ENCODE data around the gene SERTAD2.

The SERTAD2 gene

DNA sequence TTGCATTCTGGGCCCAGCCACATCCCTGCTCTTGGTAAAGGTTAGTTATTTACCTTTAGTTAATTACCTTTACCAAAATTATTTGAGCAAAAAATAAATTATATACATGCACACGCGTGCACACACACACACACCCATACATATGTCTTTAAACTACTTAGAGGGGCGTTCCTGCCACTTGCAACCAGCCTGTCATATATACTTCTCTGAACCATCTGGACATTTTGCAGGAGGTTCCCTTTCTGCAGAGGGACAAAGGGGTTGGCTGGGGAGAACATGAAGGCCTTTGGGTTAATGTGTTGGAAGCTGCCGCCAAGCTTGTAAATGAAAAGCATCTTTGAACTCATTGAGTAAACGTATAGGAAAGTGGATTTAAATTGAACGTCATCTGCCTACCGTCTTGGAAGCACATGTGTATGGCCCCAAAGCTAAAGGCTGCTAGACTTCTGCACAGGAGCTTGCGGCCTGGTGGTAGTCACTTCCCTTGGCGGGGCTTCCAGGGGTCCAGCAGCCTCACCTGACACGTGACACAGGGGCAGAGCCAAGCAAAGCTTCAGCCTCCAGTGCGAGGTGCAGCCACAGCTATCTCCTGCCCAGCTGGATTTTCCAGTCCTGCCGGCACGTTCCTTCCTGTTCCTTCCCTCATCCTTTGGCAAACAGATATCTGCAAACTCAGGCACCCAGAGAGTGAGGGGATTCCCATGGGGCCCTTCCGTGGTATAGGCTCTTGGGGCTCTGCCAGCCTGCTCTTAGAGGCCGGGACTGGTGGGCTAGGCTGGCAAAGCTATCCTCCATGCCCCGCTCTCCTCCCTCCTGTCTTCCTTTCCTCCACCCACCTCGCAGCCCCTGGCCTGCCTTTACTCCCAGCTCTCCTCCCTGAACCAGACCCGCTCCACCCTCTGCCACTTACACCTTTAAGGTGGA is 46.1 kb downstream of the SERTAD2 start:
- no peak overlapping the region for H3K4me3 ChIP-seq (ENCODE audit: low read length)
- no peak for TF ChIP-seq ZNF274 (IDR thresholded peaks at IDR 0.05; ENCODE audit: low read depth, low read length)

DNA sequence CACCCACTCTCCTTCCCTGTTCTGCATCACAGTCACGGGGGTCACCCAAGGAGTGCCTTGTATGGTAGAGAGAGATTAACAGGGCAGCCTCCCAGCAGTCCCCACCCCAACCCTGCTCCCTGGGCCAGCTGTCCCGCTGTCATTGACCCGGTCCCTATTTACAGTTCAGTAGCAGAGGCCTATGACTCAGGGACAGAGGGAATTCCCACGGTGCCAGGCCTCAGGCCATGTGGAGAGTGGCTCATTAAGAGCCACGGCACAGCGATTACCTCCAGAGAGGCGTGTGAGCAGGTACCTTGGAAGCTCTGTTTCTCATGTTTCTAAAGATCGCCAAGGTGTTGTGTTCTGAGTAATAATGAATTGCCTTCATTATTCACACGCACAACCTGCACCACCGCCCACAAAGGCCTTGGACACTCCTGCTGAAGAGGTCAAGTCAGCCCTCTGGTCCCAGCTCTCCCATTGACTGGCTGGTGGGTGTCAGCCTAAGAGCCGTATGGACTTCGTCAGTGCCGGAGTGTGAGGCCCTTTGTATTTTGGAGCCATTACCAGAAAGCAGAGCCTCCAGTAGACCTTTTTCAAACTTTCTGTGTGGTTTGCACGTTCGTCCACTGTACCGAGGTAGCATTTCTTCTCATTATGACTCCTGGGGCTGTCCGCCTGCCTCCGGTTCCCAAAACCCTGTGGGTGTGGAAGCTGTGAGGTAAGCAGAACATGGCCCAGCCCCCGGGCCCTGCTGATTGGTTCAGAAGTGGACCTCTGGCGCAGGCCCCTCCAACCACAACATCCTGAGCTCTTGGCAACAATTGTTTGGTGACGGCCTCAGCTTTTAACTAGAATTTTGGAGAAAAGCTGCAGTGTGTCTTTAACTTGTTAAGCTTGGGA is 47.0 kb downstream of the SERTAD2 start:
- peak overlapping the region; percentile 40; the same call in 1 of the 2 replicates for H3K4me3 ChIP-seq (ENCODE audit: low read length)
- TF ChIP-seq ZNF274 (IDR thresholded peaks at IDR 0.05; ENCODE audit: low read depth, low read length), result no peak

DNA sequence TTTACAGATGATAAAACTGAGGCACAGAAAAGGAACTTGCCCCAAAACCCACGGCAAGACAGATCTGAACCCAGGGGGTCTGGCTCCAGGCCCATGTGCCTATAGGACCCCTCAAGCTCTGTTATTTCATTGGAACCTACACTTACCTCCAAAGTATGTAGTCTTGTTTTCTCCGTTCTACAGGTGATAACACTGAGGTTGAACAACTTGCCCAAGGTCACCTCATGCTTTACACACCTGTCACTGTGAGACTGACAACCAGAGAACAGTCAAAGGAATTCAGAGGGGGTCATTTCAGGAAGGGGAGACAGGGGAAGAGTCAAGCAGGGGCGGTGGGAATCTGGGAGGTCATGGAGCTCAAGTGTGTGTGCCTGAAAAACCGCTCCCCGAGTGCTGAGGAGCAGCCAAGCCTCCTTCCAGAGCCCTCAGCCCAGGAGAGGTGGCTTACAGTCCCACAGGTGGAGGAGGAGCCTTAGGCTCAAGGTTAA is 47.7 kb downstream of the SERTAD2 start:
- TF ChIP-seq ZNF274 (IDR thresholded peaks at IDR 0.05; ENCODE audit: low read depth, low read length), result no peak
- H3K4me3 ChIP-seq (ENCODE audit: low read length), result no peak overlapping the region; the same call in 1 of the 2 replicates

DNA sequence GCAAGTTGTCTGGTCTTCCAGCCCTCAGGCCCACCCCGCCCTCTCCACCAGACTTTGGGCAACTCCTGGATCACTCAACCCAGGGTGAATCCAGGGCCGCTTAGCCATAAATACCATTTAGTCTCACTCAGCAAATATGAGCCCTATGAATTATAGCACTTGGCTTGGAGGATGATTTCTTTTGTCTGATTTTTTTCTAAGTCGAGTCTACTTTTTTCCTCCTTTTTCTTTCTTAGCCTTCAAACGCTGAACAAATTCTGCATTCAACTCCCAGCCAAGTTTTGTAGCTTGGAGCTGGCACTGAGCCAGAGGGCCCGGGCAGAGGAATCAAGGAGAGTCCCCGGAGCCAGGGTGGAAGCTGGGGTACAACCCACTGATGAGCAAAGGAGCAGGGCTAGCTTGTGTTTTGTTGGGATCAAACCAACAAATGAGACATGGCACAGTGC is 48.7 kb downstream of the SERTAD2 start:
- H3K4me3 ChIP-seq (ENCODE audit: low read length), result no peak overlapping the region
- TF ChIP-seq ZNF274 (IDR thresholded peaks at IDR 0.05; ENCODE audit: low read depth, low read length), result no peak

DNA sequence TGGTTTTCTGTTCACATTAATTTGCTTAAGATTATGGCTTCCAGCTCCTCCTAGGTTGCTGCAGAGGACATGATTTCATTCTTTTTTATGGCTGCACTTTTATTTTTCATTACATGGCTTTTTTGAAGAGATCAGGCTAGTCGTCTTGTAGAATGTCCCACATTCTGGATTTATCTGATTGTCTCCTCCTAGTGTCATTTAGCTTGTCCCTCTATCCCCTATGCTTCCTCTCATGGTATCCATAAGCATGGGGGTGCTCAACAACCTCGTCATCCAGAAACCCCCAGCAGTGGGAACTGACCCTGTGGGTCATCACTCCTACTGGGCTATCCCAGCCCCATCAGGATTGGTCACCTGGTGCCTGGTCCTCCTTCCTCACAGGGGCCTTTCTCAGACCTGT is 49.6 kb downstream of the SERTAD2 start:
- TF ChIP-seq ZNF274 (IDR thresholded peaks at IDR 0.05; ENCODE audit: low read depth, low read length), result no peak
- no peak overlapping the region for H3K4me3 ChIP-seq (ENCODE audit: low read length)

DNA sequence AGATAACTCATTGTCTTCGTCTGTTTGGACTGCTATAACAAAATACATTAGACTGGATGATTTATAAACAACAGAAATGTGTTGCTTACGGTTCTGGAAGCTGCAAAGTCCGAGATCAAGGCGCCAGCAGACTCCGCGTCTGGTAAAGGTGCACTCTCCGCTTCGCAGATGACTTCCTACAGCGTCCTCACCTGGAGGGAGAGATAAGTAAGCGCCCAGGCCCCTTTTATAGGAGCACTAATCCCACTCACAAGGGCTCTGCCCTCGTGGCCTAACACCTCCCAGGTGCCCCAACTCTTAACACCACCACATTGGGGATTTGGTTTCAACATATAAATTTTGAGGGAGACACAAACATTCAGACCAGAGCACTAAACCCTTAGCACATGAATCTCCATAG is 51.3 kb downstream of the SERTAD2 start:
- no peak overlapping the region for H3K4me3 ChIP-seq (ENCODE audit: low read length)
- TF ChIP-seq ZNF274 (IDR thresholded peaks at IDR 0.05; ENCODE audit: low read depth, low read length), result no peak

DNA sequence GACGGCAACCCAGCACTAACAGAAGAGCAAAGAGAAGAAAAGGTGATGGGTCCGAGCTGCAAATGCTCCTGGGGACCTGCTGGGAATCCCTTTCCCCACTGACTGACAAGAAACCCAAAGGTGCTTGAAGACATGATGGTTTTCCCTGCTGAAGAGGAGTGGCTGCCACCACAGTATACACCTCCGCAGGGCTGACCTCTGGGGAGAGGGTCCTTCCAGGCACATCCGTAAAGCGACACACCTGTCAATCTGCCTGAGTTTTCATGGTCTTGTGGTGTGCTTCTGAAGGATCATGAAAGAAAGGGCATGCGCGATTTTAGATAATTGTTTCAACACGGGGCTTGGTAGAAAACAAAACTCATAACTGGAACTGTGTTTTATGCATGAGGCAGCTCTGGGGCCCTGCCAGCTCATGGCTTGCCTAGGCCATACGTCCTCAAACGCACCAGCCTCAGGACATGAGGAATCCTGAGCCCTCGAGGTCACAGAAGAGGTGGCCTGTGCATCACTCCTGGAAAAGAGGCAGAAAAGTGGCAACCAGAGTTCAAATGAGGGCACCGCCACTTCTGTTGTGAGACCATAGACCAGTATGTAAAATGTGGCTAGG is 51.8 kb downstream of the SERTAD2 start:
- no peak for TF ChIP-seq ZNF274 (IDR thresholded peaks at IDR 0.05; ENCODE audit: low read depth, low read length)

DNA sequence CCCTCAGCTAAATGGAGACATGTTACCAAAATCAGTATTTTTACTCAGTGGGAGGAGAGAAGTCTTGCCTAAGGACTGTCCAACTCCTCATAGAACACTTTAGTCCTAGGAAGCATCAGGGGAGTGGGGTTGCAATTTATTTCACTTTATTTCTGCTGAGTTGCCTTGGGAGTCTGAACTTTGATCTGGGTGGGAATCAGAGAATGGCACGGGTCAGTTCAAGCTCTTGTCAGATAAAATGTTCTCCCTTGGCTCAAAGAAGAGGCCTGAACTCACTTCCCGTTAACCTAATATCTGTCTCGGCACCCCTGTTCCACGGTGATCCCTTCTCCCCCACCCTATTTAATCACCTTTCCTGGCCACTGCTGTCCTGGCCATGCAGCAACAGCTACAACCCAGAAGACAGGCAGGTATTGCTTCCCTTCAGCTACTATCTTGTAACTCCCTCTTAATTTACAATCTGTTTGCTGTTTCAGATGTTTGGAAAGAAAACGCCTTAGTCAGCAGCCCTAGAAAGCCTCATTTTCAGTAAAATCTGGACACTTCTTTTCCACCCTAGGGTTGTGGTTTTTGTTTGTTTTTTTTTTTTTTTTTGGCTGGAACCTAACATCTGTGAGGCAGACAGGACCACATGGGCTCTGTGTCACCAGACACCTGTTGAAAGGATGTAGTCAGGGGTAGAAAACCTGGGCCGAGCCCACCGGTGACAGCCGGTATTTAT is 52.5 kb downstream of the SERTAD2 start:
- no peak for TF ChIP-seq ZNF274 (IDR thresholded peaks at IDR 0.05; ENCODE audit: low read depth, low read length)

More for the DNA sequence above, 51.8 kb downstream of the SERTAD2 start:
- H3K4me3 ChIP-seq (ENCODE audit: low read length), result no peak overlapping the region

DNA sequence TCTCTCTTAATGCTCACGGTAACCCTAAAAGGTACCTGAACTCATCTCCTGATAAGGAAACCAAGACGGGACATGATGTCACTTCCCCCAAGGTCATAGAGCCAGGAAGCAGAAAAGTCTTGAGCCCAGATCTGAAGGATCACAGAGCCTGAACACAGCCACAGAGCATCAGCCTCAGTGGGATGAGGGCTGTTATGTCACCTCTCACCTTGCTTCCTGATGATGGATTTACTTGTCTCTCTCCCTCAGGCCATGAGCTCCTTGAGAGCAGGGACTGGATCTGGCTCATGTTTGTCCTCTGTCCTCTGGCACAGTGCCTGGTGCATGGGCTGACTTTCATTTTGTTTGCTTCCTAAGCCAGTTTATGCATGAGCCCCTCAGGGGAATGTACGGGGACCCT is 54.2 kb downstream of the SERTAD2 start:
- no peak for TF ChIP-seq ZNF274 (IDR thresholded peaks at IDR 0.05; ENCODE audit: low read depth, low read length)
- H3K4me3 ChIP-seq (ENCODE audit: low read length), result no peak overlapping the region

More for the DNA sequence above, 52.5 kb downstream of the SERTAD2 start:
- H3K4me3 ChIP-seq (ENCODE audit: low read length), result no peak overlapping the region

DNA sequence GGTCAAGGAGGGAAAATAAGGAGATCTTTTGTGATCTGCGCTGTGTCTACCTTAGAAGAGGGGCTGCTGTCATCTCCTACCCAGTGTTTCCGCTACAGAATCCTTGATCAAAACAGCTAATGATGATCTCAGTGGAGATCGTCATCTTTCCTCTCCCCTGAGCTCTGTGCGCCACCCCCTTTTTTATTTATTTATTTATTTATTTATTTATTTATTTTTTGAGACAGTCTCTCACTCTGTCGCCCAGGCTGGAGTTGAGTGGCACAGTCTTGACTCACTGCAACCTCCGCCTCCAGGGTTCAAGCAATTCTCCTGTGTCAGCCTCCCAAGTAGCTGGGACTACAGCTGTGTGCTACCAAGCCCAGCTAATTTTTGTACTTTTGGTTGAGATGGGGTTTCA is 55.5 kb downstream of the SERTAD2 start:
- no peak for TF ChIP-seq ZNF274 (IDR thresholded peaks at IDR 0.05; ENCODE audit: low read depth, low read length)
- H3K4me3 ChIP-seq (ENCODE audit: low read length), result no peak overlapping the region

DNA sequence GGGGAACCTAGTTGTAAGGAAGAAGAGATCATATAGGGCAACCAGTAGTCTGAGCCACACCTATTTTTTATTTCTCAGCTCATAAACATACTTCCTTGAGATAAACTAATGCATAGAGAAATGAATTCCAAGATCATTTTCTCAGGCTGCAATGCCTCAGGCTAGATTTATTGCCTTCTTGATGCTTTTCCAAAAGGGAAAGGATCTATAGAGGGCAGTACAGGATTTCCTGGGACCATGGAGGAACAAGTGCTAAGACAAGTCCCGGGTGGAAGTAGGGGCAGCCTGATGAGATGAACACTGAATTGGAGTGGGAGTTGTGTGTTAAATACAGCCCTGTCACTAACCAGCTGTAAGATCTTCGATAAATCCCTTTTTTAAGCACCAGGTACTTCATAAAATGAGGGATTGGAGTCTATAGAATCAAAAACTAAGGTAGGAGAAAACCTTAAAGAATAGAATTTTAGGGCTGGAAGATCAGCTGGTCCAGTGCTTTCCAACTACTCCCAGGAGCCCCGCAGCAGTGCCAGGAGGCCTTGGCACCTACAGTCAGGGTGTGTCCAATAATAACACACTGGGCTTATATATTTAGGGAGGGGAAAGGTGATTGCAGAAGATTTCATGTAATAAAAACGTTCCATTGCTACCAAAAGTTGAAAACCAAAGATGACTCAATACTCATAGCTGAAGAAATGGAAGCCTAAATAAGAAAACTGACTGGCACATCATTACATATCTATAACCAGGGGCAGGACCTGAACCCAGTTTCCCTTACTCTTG is 58.1 kb downstream of the SERTAD2 start:
- no peak for TF ChIP-seq ZNF274 (IDR thresholded peaks at IDR 0.05; ENCODE audit: low read depth, low read length)
- H3K4me3 ChIP-seq (ENCODE audit: low read length), result no peak overlapping the region

DNA sequence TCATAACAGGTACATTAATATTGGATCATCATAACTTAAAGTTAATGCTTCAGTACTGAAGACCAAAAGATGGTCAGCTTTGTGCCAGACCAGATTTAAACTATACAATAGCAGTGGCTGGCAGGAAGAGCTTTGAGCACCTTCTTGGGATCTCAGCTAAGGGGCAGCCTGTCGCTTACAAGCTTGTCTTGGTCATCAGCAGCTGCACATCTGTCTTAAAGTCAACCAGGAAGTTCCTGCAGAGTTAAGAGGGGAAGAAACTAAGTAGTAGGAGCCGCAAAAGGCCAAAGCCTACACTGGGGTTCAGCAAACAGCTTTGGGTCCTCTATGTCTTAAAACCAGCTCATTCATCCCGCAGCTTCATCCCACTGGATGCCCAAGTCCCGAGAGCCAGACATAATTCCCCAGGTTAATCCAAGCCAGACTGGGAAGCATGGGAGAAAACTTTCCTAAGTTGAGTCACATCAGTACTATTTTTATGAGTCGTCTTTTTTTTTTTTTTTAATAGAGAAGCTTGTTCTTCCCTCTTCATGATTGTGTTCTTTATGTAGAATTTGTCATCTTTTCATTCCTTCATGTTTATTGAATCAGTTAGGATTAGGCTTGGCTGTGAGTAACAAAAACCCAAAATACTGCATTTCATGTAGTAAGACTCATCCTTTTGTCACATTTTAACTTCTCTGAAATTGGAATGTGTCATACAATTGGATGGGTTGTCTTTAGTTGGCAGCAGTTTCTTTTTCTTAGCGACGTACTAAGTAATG is 59.3 kb downstream of the SERTAD2 start:
- TF ChIP-seq ZNF274 (IDR thresholded peaks at IDR 0.05; ENCODE audit: low read depth, low read length), result no peak
- no peak overlapping the region for H3K4me3 ChIP-seq (ENCODE audit: low read length)

Measured in GM08714 (cell line).